HG03025 (cell line): ENCODE data around the gene ZNF407.
A peak's percentile ranks its signal among the peaks of the same experiment; 100 is the strongest.
"Not testable (repeated sequence)": the region's sequence is repeated elsewhere in the genome, so short reads cannot be mapped to it uniquely, and the experiment has no call there.

Source experiments
- ATAC-seq: cut with Tn5 transposase; IDR thresholded peaks from one replicate; pipeline ENCODE4 v1.9.1; 2021; ENCODE audit warnings: mild to moderate bottlenecking, moderate library complexity; ENCODE audit not compliant: unreplicated experiment, low FRiP score

ZNF407 gene

GRCh38 chr18:74949611-74950010, 351.9 kb downstream of the ZNF407 start:
- no peak for ATAC-seq

- ATAC-seq: no peak
These were observed 352.8 kb downstream of the ZNF407 start for GRCh38 chr18:74950479-74950878.

GRCh38 chr18:74951165-74951760, 353.6 kb downstream of the ZNF407 start:
- ATAC-seq: peak; percentile 64

GRCh38 chr18:74957588-74958224, 360.0 kb downstream of the ZNF407 start:
- no peak for ATAC-seq

GRCh38 chr18:74959216-74959615, 361.5 kb downstream of the ZNF407 start:
- ATAC-seq: no peak

GRCh38 chr18:74961596-74961995, 363.9 kb downstream of the ZNF407 start:
- no peak for ATAC-seq

GRCh38 chr18:74963820-74964446, 366.3 kb downstream of the ZNF407 start:
- ATAC-seq: peak; percentile 69

GRCh38 chr18:74965682-74966081, 368.0 kb downstream of the ZNF407 start:
- ATAC-seq: no peak

GRCh38 chr18:74967438-74967837, 369.8 kb downstream of the ZNF407 start:
- no peak for ATAC-seq

GRCh38 chr18:74967979-74968378, 370.3 kb downstream of the ZNF407 start:
- ATAC-seq: no peak

GRCh38 chr18:74971358-74971757, 373.7 kb downstream of the ZNF407 start:
- not testable (repeated sequence) for ATAC-seq

- not testable (repeated sequence) for ATAC-seq
These were observed 374.1 kb downstream of the ZNF407 start for GRCh38 chr18:74971776-74972175.

- ATAC-seq: no peak
These were observed 374.7 kb downstream of the ZNF407 start for GRCh38 chr18:74972354-74972753.

- no peak for ATAC-seq
These were observed 377.3 kb downstream of the ZNF407 start for GRCh38 chr18:74975001-74975400.

- no peak for ATAC-seq
These were observed 378.8 kb downstream of the ZNF407 start for GRCh38 chr18:74976331-74976909.

GRCh38 chr18:74977041-74977440, 379.4 kb downstream of the ZNF407 start:
- no peak for ATAC-seq

GRCh38 chr18:74980669-74981068, 383.0 kb downstream of the ZNF407 start:
- no peak for ATAC-seq

- ATAC-seq: no peak
These were observed 383.8 kb downstream of the ZNF407 start for GRCh38 chr18:74981476-74981875.

- ATAC-seq: no peak
These were observed 385.4 kb downstream of the ZNF407 start for GRCh38 chr18:74982946-74983635.

GRCh38 chr18:74989134-74989533, 391.5 kb downstream of the ZNF407 start:
- ATAC-seq: no peak

- ATAC-seq: no peak
These were observed 393.0 kb downstream of the ZNF407 start for GRCh38 chr18:74990563-74991081.
